Suprapubic skin (tissue), 4 donors: ENCODE measurements around the gene EIF4E. TPM values are rescaled to one million over a fixed set of nuclear protein-coding genes. Genes with fewer than 3 reads are reported as not detected.
"Not testable (repeated sequence)": the region's sequence is repeated elsewhere in the genome, so short reads cannot be mapped to it uniquely, and the experiment has no call there.

Experiments used
- DNase-seq, 2 donors: peaks; one replicate each; pipeline ENCODE4 v3.0.0-alpha.2; 2019; ENCODE audit warnings: low spot score in 2 of 2
- H3K27ac ChIP-seq: fragments of 200-600 bp; sonication (generic); one replicate; pipeline ENCODE4 v1.5.1; 2019
- H3K27me3 ChIP-seq: fragments of 200-600 bp; sonication (generic); one replicate; pipeline ENCODE4 v1.5.1; 2019
- H3K36me3 ChIP-seq: fragments of 200-600 bp; sonication (generic); one replicate; pipeline ENCODE4 v1.5.1; 2019
- H3K4me1 ChIP-seq: fragments of 200-600 bp; sonication (generic); one replicate; pipeline ENCODE4 v1.5.1; 2019
- H3K4me3 ChIP-seq: fragments of 200-600 bp; sonication (generic); one replicate; pipeline ENCODE4 v1.5.1; 2019; ENCODE audit warnings: mild to moderate bottlenecking
- H3K9me3 ChIP-seq: fragments of 200-600 bp; sonication (generic); one replicate; pipeline ENCODE4 v1.5.1; 2019
- EP300 ChIP-seq: sonication (generic); formaldehyde crosslinking; IDR thresholded peaks from one replicate; pipeline ENCODE4 v1.6.1; 2017; ENCODE audit warnings: antibody characterized with exemption
- POLR2A ChIP-seq, 2 donors: fragments of 450-650 bp; IDR thresholded peaks; one replicate each; pipeline ENCODE4 v1.6.1; 2017; ENCODE audit warnings: antibody characterized with exemption in 2 of 2, mild to moderate bottlenecking in 2 of 2, moderate library complexity in 2 of 2
- POLR2AphosphoS5 ChIP-seq, 3 donors: sonication (generic); formaldehyde crosslinking; IDR thresholded peaks; one replicate each; pipeline ENCODE4 v1.6.1; 2017; ENCODE audit warnings: antibody characterized with exemption in 3 of 3
- WGBS: methylation state at CpG from one replicate; pipeline ENCODE4 v1.1.5; 2018; 5-methylcytosine and 5-hydroxymethylcytosine counted together
- total RNA-seq, 4 donors: library from RNA; depleted of rRNA; stranded (reverse); fragments of >200 nt; gene quantifications; one replicate each; pipeline ENCODE4 v1.1.0, GENCODE V29; 2016
- TF ChIP-seq, protein P1 (sequence below), 2 donors: fragments of 200-600 bp in 1 of 2; fragments of 450-650 bp in 1 of 2; sonication (generic) in 1 of 2; IDR thresholded peaks; one replicate each; pipeline ENCODE4 v1.5.1; 2016 to 2019; ENCODE audit warnings: antibody characterized with exemption in 2 of 2, mild to moderate bottlenecking in 1 of 2, moderate library complexity in 1 of 2

Gene EIF4E
- total RNA-seq, 4 donors from 2014 or later: 42.5 to 68.7 (median 54.6) TPM

DNA sequence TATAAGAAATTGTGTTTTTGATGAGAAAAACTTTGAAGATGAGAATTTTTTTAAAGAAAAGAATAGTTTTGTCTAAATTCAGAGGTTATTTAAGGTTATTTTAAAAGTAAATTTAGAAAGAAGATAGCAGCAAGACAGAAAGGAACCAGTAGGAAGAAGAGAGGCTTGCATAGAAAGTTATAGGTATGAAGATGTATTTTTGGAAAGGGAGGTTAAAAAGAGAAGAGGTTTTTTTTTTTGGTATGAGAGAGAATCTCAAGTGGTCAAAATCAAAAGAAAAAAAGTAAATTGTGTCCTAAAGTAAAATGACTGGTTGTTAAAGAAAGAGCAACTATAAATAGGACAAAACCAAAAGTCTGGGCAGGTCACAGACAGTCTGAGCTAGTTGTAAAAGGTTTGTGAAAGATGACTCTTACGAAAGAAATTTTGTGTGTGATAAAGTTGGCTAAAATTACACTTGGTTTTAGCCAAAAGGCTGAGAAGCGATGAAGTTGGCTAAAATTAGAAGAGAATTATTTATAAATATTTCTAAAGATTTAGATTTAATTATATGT lies 16.4 kb upstream of the EIF4E start:
- no peaks in the 10 kb centered on the region for H3K36me3 ChIP-seq
- no peaks in the 10 kb centered on the region for H3K9me3 ChIP-seq
- no peak overlapping the region for H3K27ac ChIP-seq
- 46% methylated on average over 2 of the region's 2 CpGs for WGBS
- no peak for DNase-seq
- no peaks in the 10 kb centered on the region for H3K27me3 ChIP-seq
- H3K4me3 ChIP-seq: no peak overlapping the region
- H3K4me1 ChIP-seq: no peaks in the 10 kb centered on the region
- TF ChIP-seq POLR2A (IDR thresholded peaks at IDR 0.05) (no peak), POLR2AphosphoS5 (IDR thresholded peaks at IDR 0.05) (no peak), EP300 (no peak)
- TF ChIP-seq, protein P1, sequence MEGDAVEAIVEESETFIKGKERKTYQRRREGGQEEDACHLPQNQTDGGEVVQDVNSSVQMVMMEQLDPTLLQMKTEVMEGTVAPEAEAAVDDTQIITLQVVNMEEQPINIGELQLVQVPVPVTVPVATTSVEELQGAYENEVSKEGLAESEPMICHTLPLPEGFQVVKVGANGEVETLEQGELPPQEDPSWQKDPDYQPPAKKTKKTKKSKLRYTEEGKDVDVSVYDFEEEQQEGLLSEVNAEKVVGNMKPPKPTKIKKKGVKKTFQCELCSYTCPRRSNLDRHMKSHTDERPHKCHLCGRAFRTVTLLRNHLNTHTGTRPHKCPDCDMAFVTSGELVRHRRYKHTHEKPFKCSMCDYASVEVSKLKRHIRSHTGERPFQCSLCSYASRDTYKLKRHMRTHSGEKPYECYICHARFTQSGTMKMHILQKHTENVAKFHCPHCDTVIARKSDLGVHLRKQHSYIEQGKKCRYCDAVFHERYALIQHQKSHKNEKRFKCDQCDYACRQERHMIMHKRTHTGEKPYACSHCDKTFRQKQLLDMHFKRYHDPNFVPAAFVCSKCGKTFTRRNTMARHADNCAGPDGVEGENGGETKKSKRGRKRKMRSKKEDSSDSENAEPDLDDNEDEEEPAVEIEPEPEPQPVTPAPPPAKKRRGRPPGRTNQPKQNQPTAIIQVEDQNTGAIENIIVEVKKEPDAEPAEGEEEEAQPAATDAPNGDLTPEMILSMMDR (IDR thresholded peaks at IDR 0.05): no peak

DNA sequence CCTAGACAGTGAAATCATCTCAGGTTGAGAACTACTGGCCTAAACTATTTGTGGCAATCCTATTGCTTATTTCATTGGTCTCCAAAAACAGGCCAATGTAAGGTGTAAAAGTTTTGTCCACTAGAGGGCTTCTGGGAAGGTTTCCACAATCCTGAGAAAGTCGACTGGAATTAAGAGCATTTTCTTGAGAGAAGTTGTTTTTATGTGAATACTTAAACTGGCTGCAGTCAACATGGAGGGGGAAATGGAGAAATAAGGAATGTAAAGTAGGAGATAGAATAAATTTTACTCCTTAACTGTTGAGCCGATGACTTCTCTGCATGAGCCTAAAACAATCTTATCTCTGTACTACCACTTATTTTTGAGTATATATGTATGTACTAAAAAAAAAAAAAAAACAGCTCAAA lies 11.0 kb upstream of the EIF4E start:
- Histone ChIP-seq H3K36me3 (no peaks in the 10 kb centered on the region), H3K27ac (no peak overlapping the region)
- TF ChIP-seq EP300: no peak
- TF ChIP-seq, protein P1 (IDR thresholded peaks at IDR 0.05): peak; percentile 39 to 58
- no peak for TF ChIP-seq POLR2AphosphoS5 (IDR thresholded peaks at IDR 0.05)
- TF ChIP-seq POLR2A (IDR thresholded peaks at IDR 0.05): no peak

DNA sequence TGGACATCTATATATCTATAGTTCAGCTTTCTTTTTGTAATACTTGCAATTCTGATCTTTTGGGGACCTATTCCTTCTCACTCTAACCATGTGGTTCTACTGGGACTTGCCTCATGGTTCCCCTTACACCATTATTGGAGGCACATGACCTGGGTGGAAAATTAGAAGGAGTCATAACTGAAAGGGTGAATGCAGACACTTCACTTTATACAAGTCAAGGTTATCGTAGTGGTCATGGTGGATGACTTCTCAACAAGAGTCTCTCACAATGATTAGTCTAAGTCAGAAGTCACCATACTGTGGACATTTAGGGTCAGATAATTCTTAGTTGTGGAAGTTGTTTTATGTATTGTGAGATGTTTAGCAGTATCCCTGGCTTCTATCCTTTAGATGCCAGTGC lies 10.5 kb upstream of the EIF4E start:
- H3K9me3 ChIP-seq: no peaks in the 10 kb centered on the region

More for the DNA sequence above, 11.0 kb upstream of the EIF4E start:
- WGBS: 41% methylated on average over 2 of the region's 2 CpGs
- Histone ChIP-seq H3K9me3 (no peaks in the 10 kb centered on the region), H3K4me1 (no peaks in the 10 kb centered on the region), H3K27me3 (no peaks in the 10 kb centered on the region), H3K4me3 (no peak overlapping the region)
- no peak for DNase-seq

DNA sequence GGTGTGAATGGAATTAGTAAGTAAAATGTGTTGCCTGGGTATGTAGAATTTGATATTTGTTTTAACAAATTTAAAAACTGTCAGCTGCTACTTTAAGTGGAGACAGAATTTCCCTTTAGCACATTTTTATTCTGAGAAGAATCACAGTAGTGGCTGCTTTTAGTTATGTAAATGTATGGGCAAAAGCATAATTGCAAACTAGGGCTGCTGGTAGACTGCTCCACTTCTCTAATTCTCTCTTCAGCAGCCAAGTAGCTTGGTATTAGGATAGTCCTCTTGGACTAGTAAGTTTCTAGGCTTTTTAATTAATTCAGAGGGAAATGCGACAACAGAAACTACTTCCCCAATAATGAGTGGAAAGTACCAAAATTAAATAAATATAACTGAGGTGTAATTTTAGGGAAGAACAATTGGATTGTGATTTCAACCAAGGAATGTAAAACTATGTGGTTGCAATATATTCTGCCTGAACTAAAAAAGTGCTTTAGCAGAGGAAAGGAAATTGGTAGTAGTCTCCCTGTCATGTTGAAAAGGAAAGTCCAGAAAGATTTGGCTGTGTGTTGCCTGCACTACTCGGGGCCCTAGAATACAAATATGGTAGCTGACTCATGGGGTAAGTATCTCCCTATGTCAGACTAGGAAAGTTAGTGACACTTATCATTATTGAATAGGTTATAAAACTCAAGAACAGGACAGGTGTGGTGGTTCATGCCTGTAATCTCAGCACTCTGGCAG lies 9.2 kb upstream of the EIF4E start:
- H3K36me3 ChIP-seq: no peaks in the 10 kb centered on the region
- TF ChIP-seq, protein P1 (IDR thresholded peaks at IDR 0.05): no peak
- TF ChIP-seq EP300: no peak
- no peak for TF ChIP-seq POLR2AphosphoS5 (IDR thresholded peaks at IDR 0.05)
- TF ChIP-seq POLR2A (IDR thresholded peaks at IDR 0.05): no peak
- H3K27me3 ChIP-seq: no peaks in the 10 kb centered on the region
- no peaks in the 10 kb centered on the region for H3K9me3 ChIP-seq
- H3K4me3 ChIP-seq: no peak overlapping the region
- no peak overlapping the region for H3K27ac ChIP-seq
- 79% methylated on average over 2 of the region's 2 CpGs for WGBS
- H3K4me1 ChIP-seq: no peaks in the 10 kb centered on the region
- no peak for DNase-seq

More for the DNA sequence above, 10.5 kb upstream of the EIF4E start:
- H3K4me3 ChIP-seq: no peak overlapping the region
- no peaks in the 10 kb centered on the region for H3K4me1 ChIP-seq
- H3K36me3 ChIP-seq: no peaks in the 10 kb centered on the region
- no peak overlapping the region for H3K27ac ChIP-seq
- no peak for DNase-seq
- H3K27me3 ChIP-seq: no peaks in the 10 kb centered on the region
- TF ChIP-seq POLR2A (IDR thresholded peaks at IDR 0.05) (no peak), POLR2AphosphoS5 (IDR thresholded peaks at IDR 0.05) (no peak), EP300 (no peak)
- TF ChIP-seq, protein P1 (IDR thresholded peaks at IDR 0.05): no peak
- 89% methylated on average over 1 of the region's 1 CpG for WGBS

DNA sequence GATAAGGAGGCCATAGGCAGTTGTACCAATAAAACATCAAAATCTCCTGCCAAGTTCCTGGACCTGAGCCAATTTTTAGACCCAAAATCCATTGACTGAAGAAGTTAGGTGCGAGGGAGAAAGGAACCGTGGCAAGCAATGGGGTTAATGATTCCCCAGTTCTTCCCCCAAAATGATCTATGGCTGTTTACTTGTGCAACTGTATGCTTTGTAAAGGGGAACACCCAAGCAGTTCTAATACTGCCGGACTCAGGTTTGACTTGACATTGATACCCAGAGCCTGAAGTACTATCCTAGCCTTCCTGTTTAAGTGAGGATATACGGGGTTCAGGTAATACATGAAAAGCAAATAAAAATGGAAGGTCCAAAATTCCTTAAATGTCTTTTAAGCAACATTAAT lies 6.7 kb upstream of the EIF4E start:
- Histone ChIP-seq H3K4me1 (peaks cover under 1% of the 10 kb centered on the region), H3K27ac (no peak overlapping the region), H3K4me3 (no peak overlapping the region), H3K9me3 (no peaks in the 10 kb centered on the region), H3K27me3 (no peaks in the 10 kb centered on the region), H3K36me3 (no peaks in the 10 kb centered on the region)
- TF ChIP-seq POLR2A (IDR thresholded peaks at IDR 0.05): no peak
- TF ChIP-seq POLR2AphosphoS5 (IDR thresholded peaks at IDR 0.05): no peak
- TF ChIP-seq, protein P1 (IDR thresholded peaks at IDR 0.05): no peak
- no peak for TF ChIP-seq EP300
- 83% methylated on average over 4 of the region's 4 CpGs for WGBS
- DNase-seq: no peak

DNA sequence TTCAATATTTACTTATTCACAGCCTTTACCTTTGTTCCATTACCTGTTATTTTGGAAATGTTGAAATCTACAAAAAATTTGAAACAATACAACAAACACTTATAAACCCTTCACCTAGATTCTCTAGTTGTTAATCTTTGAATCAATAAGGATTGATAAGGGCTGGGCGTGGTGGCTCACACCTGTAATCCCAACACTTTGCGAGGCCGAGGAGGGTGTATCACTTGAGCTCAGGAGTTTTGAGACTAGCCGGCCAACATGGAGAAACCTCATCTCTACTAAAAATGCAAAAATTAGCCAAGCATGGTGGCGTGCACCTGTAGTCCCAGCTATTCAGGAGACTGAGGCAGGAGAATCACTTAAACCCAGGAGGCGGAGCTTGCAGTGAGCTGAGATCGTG lies 5.9 kb upstream of the EIF4E start:
- WGBS: 96% methylated on average over 7 of the region's 7 CpGs
- H3K27ac ChIP-seq, H3K9me3 ChIP-seq: not testable (repeated sequence)

More for the DNA sequence above, 5.9 kb upstream of the EIF4E start:
- DNase-seq, H3K4me3 ChIP-seq, H3K4me1 ChIP-seq, H3K27me3 ChIP-seq, H3K36me3 ChIP-seq: not testable (repeated sequence)
